PFSK-1 (cell line): ENCODE measurements around the gene NPHS1.

Source experiments
- FOXP2 ChIP-seq: optimal IDR thresholded peaks from 2 replicates; pipeline ENCODE3; 2011; ENCODE audit warnings: borderline replicate concordance, control low read depth, inconsistent platforms; ENCODE audit not compliant: insufficient read depth; ENCODE audit errors: extremely low read length, extremely low read depth
- POLR2AphosphoS5 ChIP-seq: IDR thresholded peaks from 2 replicates; pipeline ENCODE4 v1.6.1; 2012; ENCODE audit warnings: low read depth, mild to moderate bottlenecking, control low read depth, low read length, moderate library complexity
- REST ChIP-seq, 2 experiments: IDR thresholded peaks; 2 replicates each; pipeline versions ENCODE4 v1.6.1 to v1.8.0; 2011 to 2012; ENCODE audit warnings: low read depth in 2 of 2, low read length in 2 of 2, control low read depth in 1 of 2, inconsistent platforms in 1 of 2, mild to moderate bottlenecking in 1 of 2, moderate library complexity in 1 of 2; ENCODE audit not compliant: insufficient read depth in 1 of 2
- SIN3A ChIP-seq: IDR thresholded peaks from 2 replicates; pipeline ENCODE4 v1.6.1; 2012; ENCODE audit warnings: mild to moderate bottlenecking, low read length, moderate library complexity, borderline replicate concordance; ENCODE audit not compliant: insufficient read depth
- TAF1 ChIP-seq: IDR thresholded peaks from 2 replicates; pipeline ENCODE4 v1.6.1; 2012; ENCODE audit warnings: low read length, control low read depth, borderline replicate concordance; ENCODE audit not compliant: insufficient read depth

The NPHS1 gene

GRCh38 chr19:35785339-35785627 is 67.0 kb downstream of the NPHS1 start:
- TF ChIP-seq REST (IDR thresholded peaks at IDR 0.05; ENCODE audit: insufficient read depth in 1 of 2, low read depth in 2 of 2, low read length in 2 of 2): no peak
- TF ChIP-seq FOXP2: no peak
- no peak for TF ChIP-seq SIN3A
- TF ChIP-seq TAF1: no peak
- TF ChIP-seq POLR2AphosphoS5: no peak

- TF ChIP-seq TAF1 (no peak), SIN3A (no peak), FOXP2 (no peak), POLR2AphosphoS5 (no peak), REST (IDR thresholded peaks at IDR 0.05; ENCODE audit: insufficient read depth in 1 of 2, low read depth in 2 of 2, low read length in 2 of 2) (no peak)
These were observed 67.6 kb downstream of the NPHS1 start for GRCh38 chr19:35784503-35785338.

GRCh38 chr19:35783469-35784434 is 68.6 kb downstream of the NPHS1 start:
- no peak for TF ChIP-seq SIN3A
- no peak for TF ChIP-seq REST (IDR thresholded peaks at IDR 0.05; ENCODE audit: insufficient read depth in 1 of 2, low read depth in 2 of 2, low read length in 2 of 2)
- no peak for TF ChIP-seq TAF1
- no peak for TF ChIP-seq POLR2AphosphoS5
- TF ChIP-seq FOXP2: no peak

- TF ChIP-seq FOXP2 (no peak), REST (IDR thresholded peaks at IDR 0.05; ENCODE audit: insufficient read depth in 1 of 2, low read depth in 2 of 2, low read length in 2 of 2) (no peak), SIN3A (no peak), TAF1 (no peak), POLR2AphosphoS5 (no peak)
These were observed 69.7 kb downstream of the NPHS1 start for GRCh38 chr19:35782589-35782988.
